ENCODE results near the gene PDAP1. TPM values are rescaled to one million over a fixed set of nuclear protein-coding genes. Genes with fewer than 3 reads are reported as not detected.

Gene PDAP1
- total RNA-seq, 4 donors from 2014 or later, result 47.2 to 68.5 (median 48.3) TPM

DNA sequence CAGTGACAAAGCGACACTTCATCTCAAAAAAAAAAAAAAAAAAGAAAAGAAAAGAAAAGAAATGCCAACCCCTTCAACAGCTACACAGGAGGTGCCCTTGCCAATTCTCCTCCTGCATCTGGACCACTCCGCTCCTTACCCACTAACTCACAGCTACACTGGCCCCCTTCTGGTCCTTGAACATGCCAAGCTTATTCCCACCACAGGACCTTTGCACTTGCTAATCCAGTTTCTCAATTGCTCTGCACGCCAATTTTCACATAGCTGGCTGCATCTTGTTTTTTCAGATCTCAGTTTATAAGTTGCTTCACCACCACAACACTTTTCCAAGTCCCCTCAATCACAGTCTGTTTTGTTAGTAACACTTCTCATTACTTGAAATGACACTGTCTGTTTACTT, 5.5 kb downstream of the PDAP1 start:
- DNase-seq (ENCODE audit: low spot score in 2 of 2), result no peak
- TF ChIP-seq POLR2AphosphoS5 (IDR thresholded peaks at IDR 0.05) (no peak), POLR2A (IDR thresholded peaks at IDR 0.05) (no peak), EP300 (IDR thresholded peaks at IDR 0.05) (no peak)
- TF ChIP-seq, protein P1, sequence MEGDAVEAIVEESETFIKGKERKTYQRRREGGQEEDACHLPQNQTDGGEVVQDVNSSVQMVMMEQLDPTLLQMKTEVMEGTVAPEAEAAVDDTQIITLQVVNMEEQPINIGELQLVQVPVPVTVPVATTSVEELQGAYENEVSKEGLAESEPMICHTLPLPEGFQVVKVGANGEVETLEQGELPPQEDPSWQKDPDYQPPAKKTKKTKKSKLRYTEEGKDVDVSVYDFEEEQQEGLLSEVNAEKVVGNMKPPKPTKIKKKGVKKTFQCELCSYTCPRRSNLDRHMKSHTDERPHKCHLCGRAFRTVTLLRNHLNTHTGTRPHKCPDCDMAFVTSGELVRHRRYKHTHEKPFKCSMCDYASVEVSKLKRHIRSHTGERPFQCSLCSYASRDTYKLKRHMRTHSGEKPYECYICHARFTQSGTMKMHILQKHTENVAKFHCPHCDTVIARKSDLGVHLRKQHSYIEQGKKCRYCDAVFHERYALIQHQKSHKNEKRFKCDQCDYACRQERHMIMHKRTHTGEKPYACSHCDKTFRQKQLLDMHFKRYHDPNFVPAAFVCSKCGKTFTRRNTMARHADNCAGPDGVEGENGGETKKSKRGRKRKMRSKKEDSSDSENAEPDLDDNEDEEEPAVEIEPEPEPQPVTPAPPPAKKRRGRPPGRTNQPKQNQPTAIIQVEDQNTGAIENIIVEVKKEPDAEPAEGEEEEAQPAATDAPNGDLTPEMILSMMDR (IDR thresholded peaks at IDR 0.05), result no peak
- Histone ChIP-seq H3K9me3 (no peaks in the 10 kb centered on the region), H3K4me1 (peaks cover 38% of the 10 kb centered on the region), H3K36me3 (peaks cover 68% of the 10 kb centered on the region), H3K27me3 (no peaks in the 10 kb centered on the region), H3K4me3 (no peak overlapping the region), H3K27ac (no peak overlapping the region)
- WGBS, result 90% methylated on average over 3 of the region's 3 CpGs

DNA sequence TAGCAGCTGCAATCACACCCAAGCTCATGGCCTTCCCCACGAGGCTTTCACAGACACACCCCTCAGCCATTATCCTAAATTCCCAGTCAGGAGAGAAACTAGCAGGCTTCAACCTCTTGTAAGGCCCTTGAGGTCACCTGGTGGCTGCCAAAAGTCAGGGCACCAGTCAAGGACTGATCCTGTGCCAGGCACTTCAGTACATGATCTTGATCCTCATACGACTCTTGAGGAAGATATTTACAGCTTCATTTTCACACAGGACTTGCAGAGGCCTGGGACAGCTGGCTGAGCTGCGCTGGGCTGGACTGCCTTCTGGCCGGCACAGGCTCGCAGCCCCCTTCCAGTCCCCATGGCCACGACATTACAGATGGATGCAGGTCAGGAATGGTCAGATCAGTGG, 8.8 kb downstream of the PDAP1 start:
- no peak overlapping the region for H3K27ac ChIP-seq
- peaks cover 7% of the 10 kb centered on the region for H3K4me1 ChIP-seq
- 70% methylated on average over 4 of the region's 6 CpGs for WGBS
- no peak for DNase-seq (ENCODE audit: low spot score in 2 of 2)
- no peaks in the 10 kb centered on the region for H3K9me3 ChIP-seq
- TF ChIP-seq POLR2AphosphoS5 (IDR thresholded peaks at IDR 0.05) (no peak), POLR2A (IDR thresholded peaks at IDR 0.05) (no peak), EP300 (IDR thresholded peaks at IDR 0.05) (no peak)
- TF ChIP-seq, protein P1 (IDR thresholded peaks at IDR 0.05), result no peak
- peaks cover 97% of the 10 kb centered on the region for H3K36me3 ChIP-seq
- H3K27me3 ChIP-seq, result no peaks in the 10 kb centered on the region
- no peak overlapping the region for H3K4me3 ChIP-seq

DNA sequence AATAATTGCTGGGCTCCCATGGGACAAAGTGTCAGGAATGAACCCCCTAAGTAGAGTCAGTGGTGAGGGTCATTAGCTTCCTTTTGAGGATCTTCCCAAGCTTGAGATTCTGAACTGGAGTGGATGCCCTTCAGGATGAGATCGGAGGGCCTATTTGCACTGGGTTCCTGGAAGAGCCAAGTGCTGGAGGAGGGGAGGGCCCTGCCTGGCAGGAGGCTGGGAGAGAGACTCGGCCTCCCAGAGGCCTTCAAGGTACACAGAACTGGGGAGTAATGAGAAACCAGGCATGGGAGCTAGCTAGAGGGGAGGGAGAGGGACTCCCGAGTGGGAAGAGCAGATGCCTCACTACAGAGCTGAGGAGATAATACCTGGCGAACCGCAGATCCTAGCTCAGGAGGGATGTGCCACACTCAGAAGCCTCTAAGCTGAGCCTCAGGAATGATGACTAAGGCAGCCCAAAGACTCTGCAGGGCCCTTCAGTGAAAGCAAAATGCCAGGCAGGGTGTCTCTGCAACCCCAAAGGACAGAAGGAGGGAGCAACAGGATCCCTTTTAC, 9.4 kb downstream of the PDAP1 start:
- H3K27me3 ChIP-seq, result no peaks in the 10 kb centered on the region
- DNase-seq (ENCODE audit: low spot score in 2 of 2), result no peak
- no peak for TF ChIP-seq POLR2A (IDR thresholded peaks at IDR 0.05)
- no peak for TF ChIP-seq EP300 (IDR thresholded peaks at IDR 0.05)
- no peak for TF ChIP-seq POLR2AphosphoS5 (IDR thresholded peaks at IDR 0.05)
- TF ChIP-seq, protein P1 (IDR thresholded peaks at IDR 0.05), result no peak
- no peaks in the 10 kb centered on the region for H3K9me3 ChIP-seq
- H3K27ac ChIP-seq, result no peak overlapping the region
- 69% methylated on average over 5 of the region's 5 CpGs for WGBS
- peaks cover 4% of the 10 kb centered on the region for H3K4me1 ChIP-seq
- no peak overlapping the region for H3K4me3 ChIP-seq
- peaks cover 95% of the 10 kb centered on the region for H3K36me3 ChIP-seq

DNA sequence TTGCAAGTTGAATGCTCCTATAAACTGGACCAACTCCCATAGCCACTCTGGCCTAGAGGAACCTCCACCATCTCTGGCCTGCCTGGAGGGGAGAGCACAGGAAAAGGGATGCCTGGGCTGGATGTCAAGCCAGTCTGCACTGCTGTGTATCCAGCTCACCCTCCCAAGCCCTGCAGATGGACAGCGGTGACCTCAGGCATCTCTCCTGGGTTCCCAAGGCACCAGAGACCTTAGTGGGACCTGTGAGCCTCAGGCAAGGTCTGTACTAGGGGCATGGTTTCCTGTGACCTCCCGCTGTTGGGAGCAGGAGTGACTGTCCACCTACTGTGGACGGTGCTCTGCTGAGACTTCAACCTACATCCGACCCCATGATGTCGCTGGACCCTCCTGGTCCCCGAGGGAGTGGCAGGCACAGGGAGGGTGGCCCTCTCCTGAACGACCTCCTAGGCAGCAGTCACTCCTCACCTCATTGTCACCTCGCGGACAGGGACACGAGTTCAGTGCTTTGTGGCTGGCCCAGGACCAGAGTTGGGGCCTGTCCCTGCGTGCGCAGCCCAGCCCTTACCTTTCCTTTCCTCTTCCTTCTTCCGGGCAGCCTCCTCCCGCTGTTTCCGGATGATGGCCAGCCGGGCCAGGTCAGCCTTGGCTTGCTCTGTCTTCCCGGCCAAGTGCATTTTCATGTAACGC, 11.0 kb downstream of the PDAP1 start:
- WGBS, result 69% methylated on average over 13 of the region's 18 CpGs
- DNase-seq (ENCODE audit: low spot score in 2 of 2), result no peak
- H3K36me3 ChIP-seq, result peaks cover 83% of the 10 kb centered on the region

More for the DNA sequence above, 11.0 kb downstream of the PDAP1 start:
- no peaks in the 10 kb centered on the region for H3K27me3 ChIP-seq
- TF ChIP-seq EP300 (IDR thresholded peaks at IDR 0.05) (no peak), POLR2A (IDR thresholded peaks at IDR 0.05) (no peak), POLR2AphosphoS5 (IDR thresholded peaks at IDR 0.05) (no peak)
- TF ChIP-seq, protein P1 (IDR thresholded peaks at IDR 0.05), result no peak
- no peak overlapping the region for H3K4me3 ChIP-seq
- H3K9me3 ChIP-seq, result no peaks in the 10 kb centered on the region
- H3K4me1 ChIP-seq, result peaks cover 19% of the 10 kb centered on the region
- H3K27ac ChIP-seq, result no peak overlapping the region
